ENCODE data around the gene SYT11.

DNA sequence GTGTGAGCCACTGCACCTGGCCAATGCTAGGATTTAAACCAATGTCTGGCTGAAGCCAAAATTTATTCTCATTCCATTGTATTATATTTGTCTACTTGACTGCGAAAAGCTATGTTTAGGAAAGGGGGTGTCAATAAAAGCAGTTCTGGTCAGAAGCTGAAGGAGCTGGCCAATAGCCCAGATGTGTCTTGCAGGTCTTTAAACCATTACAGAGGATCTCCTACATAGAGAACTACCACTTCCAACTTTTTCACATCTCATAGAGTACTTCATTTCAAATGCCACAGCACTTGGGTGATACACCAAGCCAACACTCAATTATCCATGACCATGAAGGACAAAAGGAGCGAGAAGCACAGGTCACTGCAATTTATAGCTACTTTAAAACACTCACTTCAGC is 2.5 kb downstream of the SYT11 start:
- TF ChIP-seq OSR1 (CRISPR knock-in tag; IDR thresholded peaks at IDR 0.05) (no peak), ZFP30 (CRISPR knock-in tag; IDR thresholded peaks at IDR 0.05) (no peak)
- TF ChIP-seq, protein P1, sequence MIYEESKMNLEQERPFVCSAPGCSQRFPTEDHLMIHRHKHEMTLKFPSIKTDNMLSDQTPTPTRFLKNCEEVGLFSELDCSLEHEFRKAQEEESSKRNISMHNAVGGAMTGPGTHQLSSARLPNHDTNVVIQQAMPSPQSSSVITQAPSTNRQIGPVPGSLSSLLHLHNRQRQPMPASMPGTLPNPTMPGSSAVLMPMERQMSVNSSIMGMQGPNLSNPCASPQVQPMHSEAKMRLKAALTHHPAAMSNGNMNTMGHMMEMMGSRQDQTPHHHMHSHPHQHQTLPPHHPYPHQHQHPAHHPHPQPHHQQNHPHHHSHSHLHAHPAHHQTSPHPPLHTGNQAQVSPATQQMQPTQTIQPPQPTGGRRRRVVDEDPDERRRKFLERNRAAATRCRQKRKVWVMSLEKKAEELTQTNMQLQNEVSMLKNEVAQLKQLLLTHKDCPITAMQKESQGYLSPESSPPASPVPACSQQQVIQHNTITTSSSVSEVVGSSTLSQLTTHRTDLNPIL (CRISPR knock-in tag; IDR thresholded peaks at IDR 0.05; ENCODE audit: low read depth), result no peak
- TF ChIP-seq, protein P2, sequence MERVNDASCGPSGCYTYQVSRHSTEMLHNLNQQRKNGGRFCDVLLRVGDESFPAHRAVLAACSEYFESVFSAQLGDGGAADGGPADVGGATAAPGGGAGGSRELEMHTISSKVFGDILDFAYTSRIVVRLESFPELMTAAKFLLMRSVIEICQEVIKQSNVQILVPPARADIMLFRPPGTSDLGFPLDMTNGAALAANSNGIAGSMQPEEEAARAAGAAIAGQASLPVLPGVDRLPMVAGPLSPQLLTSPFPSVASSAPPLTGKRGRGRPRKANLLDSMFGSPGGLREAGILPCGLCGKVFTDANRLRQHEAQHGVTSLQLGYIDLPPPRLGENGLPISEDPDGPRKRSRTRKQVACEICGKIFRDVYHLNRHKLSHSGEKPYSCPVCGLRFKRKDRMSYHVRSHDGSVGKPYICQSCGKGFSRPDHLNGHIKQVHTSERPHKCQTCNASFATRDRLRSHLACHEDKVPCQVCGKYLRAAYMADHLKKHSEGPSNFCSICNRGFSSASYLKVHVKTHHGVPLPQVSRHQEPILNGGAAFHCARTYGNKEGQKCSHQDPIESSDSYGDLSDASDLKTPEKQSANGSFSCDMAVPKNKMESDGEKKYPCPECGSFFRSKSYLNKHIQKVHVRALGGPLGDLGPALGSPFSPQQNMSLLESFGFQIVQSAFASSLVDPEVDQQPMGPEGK (CRISPR knock-in tag; IDR thresholded peaks at IDR 0.05; ENCODE audit: borderline replicate concordance), result no peak
